Upper lobe of left lung (tissue), 4 donors: Measurements from ENCODE around the gene YIPF1.
"Not testable (repeated sequence)": the region's sequence is repeated elsewhere in the genome, so short reads cannot be mapped to it uniquely, and the experiment has no call there.

Experiments
- CTCF ChIP-seq, 6 experiments: fragments of 450-650 bp in 4 of 6; fragments of 200-600 bp in 2 of 6; sonication (generic) in 2 of 6; IDR thresholded peaks; one replicate each; pipeline ENCODE4 v1.5.1; 2016 to 2019; ENCODE audit warnings: antibody characterized with exemption in 6 of 6
- EP300 ChIP-seq, 4 donors: sonication (generic); formaldehyde crosslinking; IDR thresholded peaks; one replicate each; pipeline ENCODE4 v1.5.1; 2017; ENCODE audit warnings: antibody characterized with exemption in 4 of 4, control low read depth in 2 of 4
- POLR2A ChIP-seq, 4 donors: fragments of 450-650 bp; IDR thresholded peaks; one replicate each; pipeline ENCODE4 v1.5.1; 2016 to 2017; ENCODE audit warnings: antibody characterized with exemption in 4 of 4, mild to moderate bottlenecking in 2 of 4
- POLR2AphosphoS5 ChIP-seq, 2 donors: sonication (generic); formaldehyde crosslinking; IDR thresholded peaks; one replicate each; pipeline ENCODE4 v1.5.1; 2017; ENCODE audit warnings: antibody characterized with exemption in 2 of 2

DNA sequence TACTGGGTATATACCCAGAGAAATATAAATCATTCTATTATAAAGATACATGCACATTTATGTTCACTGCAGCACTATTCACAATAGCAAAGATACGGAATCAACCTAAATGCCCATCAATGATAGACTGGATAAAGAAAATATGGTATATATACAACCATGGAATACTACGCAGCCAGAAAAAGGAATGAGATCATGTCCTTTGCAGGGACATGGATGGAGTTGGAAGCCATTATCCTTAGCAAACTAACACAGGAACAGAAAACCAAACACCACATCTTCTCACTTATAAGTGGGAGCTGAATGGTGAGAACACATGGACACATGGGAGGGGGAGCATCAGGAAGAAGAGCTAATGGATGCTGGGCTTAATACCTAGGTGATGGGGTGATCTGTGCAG lies 7.7 kb downstream of the YIPF1 start:
- not testable (repeated sequence) for TF ChIP-seq EP300, CTCF, POLR2A, POLR2AphosphoS5 (IDR thresholded peaks at IDR 0.05)
